Activated B cell treated with CpG ODN at 0.5 μM for 24 hours (primary cell): ENCODE results near the gene SNED1. TPM values are rescaled to one million over a fixed set of nuclear protein-coding genes. Genes with fewer than 3 reads are reported as not detected.

ENCODE experiments used
- ATAC-seq: fragments of 200-7000 bp; cut with Tn5 transposase; one replicate; pipeline ENCODE4 v1.10.0; 2021; ENCODE audit warnings: low read depth, mild to moderate bottlenecking, moderate library complexity
- CTCF ChIA-PET: fragments of 350-600 bp; sonication (Branson Sonifier 250); formaldehyde crosslinking; loops from one replicate; lab custom pipeline; 2021; ENCODE audit warnings: antibody characterized with exemption; lab: Charles Lee
- POLR2A ChIA-PET: fragments of 350-600 bp; sonication (Branson Sonifier 250); formaldehyde crosslinking; loops from one replicate; lab custom pipeline; 2021; ENCODE audit warnings: antibody characterized with exemption; lab: Charles Lee
- DNase-seq: peaks from one replicate; pipeline ENCODE4 v3.0.0; 2022
- H3K27ac Mint-ChIP-seq: one replicate; pipeline ENCODE4 v1.8.0; 2020; ENCODE audit warnings: mixed read lengths
- H3K27me3 Mint-ChIP-seq: one replicate; pipeline ENCODE4 v1.8.0; 2021; ENCODE audit warnings: mixed read lengths
- H3K36me3 Mint-ChIP-seq: one replicate; pipeline ENCODE4 v1.8.0; 2021; ENCODE audit warnings: low read depth, mixed read lengths
- H3K4me1 Mint-ChIP-seq: one replicate; pipeline ENCODE4 v1.8.0; 2021; ENCODE audit warnings: mixed read lengths
- H3K4me3 Mint-ChIP-seq: one replicate; pipeline ENCODE4 v1.8.0; 2020; ENCODE audit warnings: mild to moderate bottlenecking, mixed read lengths
- H3K9me3 Mint-ChIP-seq: one replicate; pipeline ENCODE4 v1.8.0; 2020; ENCODE audit warnings: mixed read lengths
- intact Hi-C: fragments of 100-400 bp; cut with micrococcal nuclease; formaldehyde crosslinking; loops from one replicate; pipeline ENCODE4 v1.15.1; 2024
- total RNA-seq: library from RNA; stranded (reverse); gene quantifications from 2 replicates; pipeline ENCODE4 v1.2.3, GENCODE V29; 2022
- TF ChIP-seq, protein P1 (sequence below): fragments of 200-600 bp; IDR thresholded peaks from one replicate; pipeline ENCODE4 v1.8.0; 2022; ENCODE audit warnings: antibody characterized with exemption, mild to moderate bottlenecking

The SNED1 gene
- total RNA-seq, 1 donor from 2014 or later = 59.8 TPM

DNA sequence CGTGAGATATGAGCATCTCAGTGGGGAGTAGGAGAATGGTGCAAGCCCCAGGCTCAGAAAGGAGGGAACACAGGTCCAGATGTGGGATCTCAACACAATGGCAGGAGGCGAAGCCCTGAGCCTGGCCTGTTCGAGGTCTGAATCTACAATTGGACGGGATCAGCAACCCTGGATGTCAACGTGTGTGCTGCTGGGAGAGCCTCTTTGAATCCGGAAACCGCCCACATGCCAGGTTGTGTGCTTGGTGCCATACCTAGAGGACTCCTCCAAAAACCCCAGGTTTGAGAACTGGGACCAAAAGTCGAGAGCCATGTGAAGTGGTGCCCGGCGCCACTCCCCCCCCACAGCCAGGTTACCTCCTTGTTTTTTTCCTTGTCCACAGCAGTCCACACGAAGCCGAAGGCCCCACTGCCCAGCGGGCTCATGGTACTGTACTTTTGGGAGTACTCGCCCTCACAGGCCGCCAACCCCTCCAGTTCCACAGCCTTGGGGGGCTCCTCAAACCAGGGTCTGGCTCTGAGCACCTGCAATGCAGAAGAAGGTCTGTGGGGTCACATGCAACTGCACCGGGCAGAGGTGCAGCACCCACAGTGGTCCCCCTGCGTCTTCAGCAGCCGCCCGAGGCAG is 124.1 kb downstream of the SNED1 start:
- no peak for ATAC-seq
- Mint-ChIP-seq H3K9me3 (peaks cover 9% of the 10 kb centered on the region), H3K4me3 (no peak overlapping the region), H3K27me3 (no peaks in the 10 kb centered on the region), H3K27ac (peak overlapping the region; percentile 16), H3K4me1 (peaks cover 32% of the 10 kb centered on the region), H3K36me3 (peaks cover 58% of the 10 kb centered on the region)
- POLR2A ChIA-PET = no interaction called here
- CTCF ChIA-PET = no interaction called here
- no peak for DNase-seq
- intact Hi-C loops = no loop called here
- TF ChIP-seq, protein P1, sequence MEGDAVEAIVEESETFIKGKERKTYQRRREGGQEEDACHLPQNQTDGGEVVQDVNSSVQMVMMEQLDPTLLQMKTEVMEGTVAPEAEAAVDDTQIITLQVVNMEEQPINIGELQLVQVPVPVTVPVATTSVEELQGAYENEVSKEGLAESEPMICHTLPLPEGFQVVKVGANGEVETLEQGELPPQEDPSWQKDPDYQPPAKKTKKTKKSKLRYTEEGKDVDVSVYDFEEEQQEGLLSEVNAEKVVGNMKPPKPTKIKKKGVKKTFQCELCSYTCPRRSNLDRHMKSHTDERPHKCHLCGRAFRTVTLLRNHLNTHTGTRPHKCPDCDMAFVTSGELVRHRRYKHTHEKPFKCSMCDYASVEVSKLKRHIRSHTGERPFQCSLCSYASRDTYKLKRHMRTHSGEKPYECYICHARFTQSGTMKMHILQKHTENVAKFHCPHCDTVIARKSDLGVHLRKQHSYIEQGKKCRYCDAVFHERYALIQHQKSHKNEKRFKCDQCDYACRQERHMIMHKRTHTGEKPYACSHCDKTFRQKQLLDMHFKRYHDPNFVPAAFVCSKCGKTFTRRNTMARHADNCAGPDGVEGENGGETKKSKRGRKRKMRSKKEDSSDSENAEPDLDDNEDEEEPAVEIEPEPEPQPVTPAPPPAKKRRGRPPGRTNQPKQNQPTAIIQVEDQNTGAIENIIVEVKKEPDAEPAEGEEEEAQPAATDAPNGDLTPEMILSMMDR = no peak

DNA sequence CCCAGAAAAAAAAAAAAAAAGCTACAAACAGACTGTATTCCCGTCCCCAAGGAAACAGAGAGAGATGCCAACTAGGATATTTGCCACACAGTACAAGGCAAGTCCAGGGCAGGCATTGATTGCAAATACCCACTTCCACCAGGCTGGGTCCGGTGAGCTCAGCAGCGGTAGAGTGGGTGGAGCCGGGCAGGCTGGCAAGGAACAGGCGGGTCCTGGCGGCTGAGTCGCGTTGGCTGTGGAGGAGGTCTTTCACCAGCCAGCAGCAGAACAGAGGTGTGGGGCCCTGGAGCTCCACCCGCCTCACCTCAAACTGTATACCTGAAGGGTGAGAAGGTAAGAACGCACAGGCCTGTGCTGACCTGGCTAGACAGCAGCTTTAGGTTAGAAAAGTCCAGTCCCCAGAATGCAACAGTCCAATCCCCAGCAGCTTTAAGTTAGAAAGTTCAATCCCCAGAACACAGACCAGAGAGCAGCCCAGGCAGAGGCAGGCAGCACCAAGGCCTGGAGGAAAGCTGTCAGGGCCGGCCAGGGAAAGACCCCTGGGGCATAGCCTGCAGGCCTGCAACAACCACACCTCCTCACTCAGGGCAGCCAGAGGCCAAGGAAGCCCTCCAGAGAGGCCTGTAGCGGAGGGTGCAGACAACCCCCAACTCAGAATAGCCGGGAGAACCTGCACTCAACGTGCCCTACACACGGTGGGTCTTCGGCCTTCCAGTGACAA is 125.6 kb downstream of the SNED1 start:
- H3K4me3 Mint-ChIP-seq = no peak overlapping the region
- TF ChIP-seq, protein P1 = no peak
- H3K36me3 Mint-ChIP-seq = peaks cover 56% of the 10 kb centered on the region
- no peak for DNase-seq
- peaks cover 9% of the 10 kb centered on the region for H3K9me3 Mint-ChIP-seq
- intact Hi-C loops = no loop called here
- ChIA-PET POLR2A (interaction anchor here (0.7 to 7.9 kb wide), 4 partner anchors 13 to 30 kb away, joined by 3 to 91 read pairs (median 54); partner anchors contain the start of genes MTERF4, PASK and PPP1R7), CTCF (interaction anchor here (1.4 kb wide), 1 partner anchor 46 kb away, joined by 3 read pairs; no protein-coding TSS in a partner anchor)
- peaks cover 46% of the 10 kb centered on the region for H3K4me1 Mint-ChIP-seq
- peak overlapping the region; percentile 69 for H3K27ac Mint-ChIP-seq
- no peaks in the 10 kb centered on the region for H3K27me3 Mint-ChIP-seq
- ATAC-seq = no peak

DNA sequence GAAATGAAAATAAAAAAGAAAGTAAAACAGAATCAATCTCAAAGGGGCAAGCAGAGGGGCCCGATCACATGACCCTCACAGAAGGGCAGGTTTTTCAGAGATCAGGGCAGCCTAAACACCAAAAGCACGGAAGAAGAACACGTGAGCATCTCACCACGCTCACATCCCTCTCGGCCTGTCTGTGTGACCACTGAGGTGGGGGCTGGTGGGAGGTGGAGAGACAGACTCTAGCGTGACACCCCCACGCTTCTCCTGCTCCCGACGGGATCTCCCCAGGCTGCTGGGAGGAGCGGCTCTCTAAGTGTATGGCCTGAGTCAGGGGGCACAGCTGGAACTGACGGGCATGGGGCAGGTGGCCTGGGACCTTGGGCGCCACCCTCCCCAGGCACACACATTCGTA is 127.2 kb downstream of the SNED1 start:
- H3K27ac Mint-ChIP-seq = peak overlapping the region; percentile 98
- DNase-seq = no peak

DNA sequence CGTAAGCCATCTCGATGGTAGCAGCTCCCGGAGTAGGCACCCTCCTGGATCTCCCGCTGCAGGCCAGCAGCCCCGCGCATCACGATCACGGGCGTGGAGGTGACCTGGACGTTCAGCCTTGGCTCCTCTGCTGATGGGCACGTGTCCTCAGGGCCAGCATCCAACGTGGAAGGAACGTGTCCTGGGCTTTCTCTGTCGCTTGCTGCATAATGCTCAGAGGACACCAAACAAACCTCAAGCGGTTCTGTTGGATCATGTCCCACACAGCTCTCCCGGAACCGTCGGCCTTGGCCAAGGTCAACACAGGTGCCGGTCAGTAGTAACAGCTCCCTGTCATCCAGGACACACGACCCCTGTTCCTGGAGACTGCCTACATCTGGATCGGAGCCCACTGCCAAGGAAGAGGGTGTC is 127.8 kb downstream of the SNED1 start:
- peak overlapping the region; percentile 98 for H3K27ac Mint-ChIP-seq
- no peaks in the 10 kb centered on the region for H3K27me3 Mint-ChIP-seq
- TF ChIP-seq, protein P1 = no peak
- H3K9me3 Mint-ChIP-seq = peaks cover under 1% of the 10 kb centered on the region
- no peak overlapping the region for H3K4me3 Mint-ChIP-seq
- ChIA-PET CTCF (no interaction called here), POLR2A (interaction anchor here (1.3 to 7.9 kb wide), 4 partner anchors 13 to 25 kb away, joined by 3 to 91 read pairs (median 54); partner anchors contain the start of genes MTERF4, PASK and PPP1R7)
- intact Hi-C loops = no loop called here
- peaks cover 55% of the 10 kb centered on the region for H3K4me1 Mint-ChIP-seq
- ATAC-seq = no peak
- no peak for DNase-seq
- H3K36me3 Mint-ChIP-seq = peaks cover 53% of the 10 kb centered on the region

More for the DNA sequence above, 127.2 kb downstream of the SNED1 start:
- ATAC-seq = no peak
- POLR2A ChIA-PET = interaction anchor here (0.7 to 7.9 kb wide), 4 partner anchors 15 to 25 kb away, joined by 12 to 91 read pairs (median 54); partner anchors contain the start of genes MTERF4, PASK and PPP1R7
- H3K36me3 Mint-ChIP-seq = peaks cover 57% of the 10 kb centered on the region
- TF ChIP-seq, protein P1 = no peak
- peaks cover 6% of the 10 kb centered on the region for H3K9me3 Mint-ChIP-seq
- H3K27me3 Mint-ChIP-seq = no peaks in the 10 kb centered on the region
- peak overlapping the region; percentile 35 for H3K4me3 Mint-ChIP-seq
- CTCF ChIA-PET = no interaction called here
- intact Hi-C loops = no loop called here
- peaks cover 55% of the 10 kb centered on the region for H3K4me1 Mint-ChIP-seq

DNA sequence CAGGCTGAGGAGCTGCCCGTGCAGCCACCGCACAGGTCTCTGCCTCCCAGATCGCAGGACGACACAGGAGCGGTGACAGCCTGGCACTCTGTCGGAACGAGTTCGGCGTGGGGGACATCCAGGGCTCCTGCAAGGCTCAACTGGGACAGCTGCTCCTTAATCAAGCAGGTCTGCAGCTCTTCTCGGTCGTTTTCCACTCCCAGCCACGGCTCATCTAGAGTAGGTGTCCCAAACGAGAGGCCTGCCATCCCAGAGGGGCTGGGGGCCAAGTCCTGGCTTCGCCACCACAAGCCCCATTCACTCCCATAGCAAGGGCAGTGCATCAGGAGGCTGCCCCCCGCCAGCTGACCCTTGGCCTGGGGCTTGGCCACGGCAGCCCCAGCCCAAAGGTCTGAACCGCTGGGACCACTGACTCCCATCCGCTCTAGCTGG is 128.4 kb downstream of the SNED1 start:
- no peak overlapping the region for H3K4me3 Mint-ChIP-seq
- no peak for DNase-seq
- no peak for ATAC-seq
- H3K27me3 Mint-ChIP-seq = no peaks in the 10 kb centered on the region
- TF ChIP-seq, protein P1 = no peak
- H3K36me3 Mint-ChIP-seq = peaks cover 48% of the 10 kb centered on the region
- intact Hi-C loops = loop anchor here (1.0 kb wide), 3 partner anchors 16 to 24 kb away; partner anchors contain the start of genes MTERF4 and PPP1R7
- peak overlapping the region; percentile 98 for H3K27ac Mint-ChIP-seq
- ChIA-PET POLR2A (interaction anchor here (1.0 to 7.9 kb wide), 6 partner anchors 10 to 26 kb away, joined by 3 to 91 read pairs (median 17); partner anchors contain the start of genes MTERF4, PASK and PPP1R7), CTCF (no interaction called here)
- H3K4me1 Mint-ChIP-seq = peaks cover 55% of the 10 kb centered on the region
- H3K9me3 Mint-ChIP-seq = no peaks in the 10 kb centered on the region
